GM19468 (cell line): ENCODE data around the gene RAPGEF1.
A peak's percentile ranks its signal among the peaks of the same experiment; 100 is the strongest.
"Not testable (repeated sequence)": the region's sequence is repeated elsewhere in the genome, so short reads cannot be mapped to it uniquely, and the experiment has no call there.

ENCODE experiments used
- ATAC-seq: cut with Tn5 transposase; IDR thresholded peaks from one replicate; pipeline ENCODE4 v1.9.1; 2021; ENCODE audit warnings: mild to moderate bottlenecking, moderate library complexity, moderate number of reproducible peaks; ENCODE audit not compliant: unreplicated experiment; ENCODE audit errors: extremely low read depth

Gene RAPGEF1

GRCh38 chr9:131657940-131658339 lies 81.9 kb downstream of the RAPGEF1 start:
- no peak for ATAC-seq

- no peak for ATAC-seq
Observed at GRCh38 chr9:131657456-131657855, 82.4 kb downstream of the RAPGEF1 start.

GRCh38 chr9:131657037-131657377 lies 82.9 kb downstream of the RAPGEF1 start:
- no peak for ATAC-seq

GRCh38 chr9:131656356-131657036 lies 83.4 kb downstream of the RAPGEF1 start:
- peak; percentile 21 for ATAC-seq

- not testable (repeated sequence) for ATAC-seq
Observed at GRCh38 chr9:131654369-131654768, 85.5 kb downstream of the RAPGEF1 start.

- ATAC-seq: no peak
Observed at GRCh38 chr9:131651599-131651998, 88.3 kb downstream of the RAPGEF1 start.

GRCh38 chr9:131651160-131651559 lies 88.7 kb downstream of the RAPGEF1 start:
- ATAC-seq: no peak

- no peak for ATAC-seq
Observed at GRCh38 chr9:131650254-131650653, 89.6 kb downstream of the RAPGEF1 start.

GRCh38 chr9:131649646-131650045 lies 90.2 kb downstream of the RAPGEF1 start:
- no peak for ATAC-seq

GRCh38 chr9:131645078-131645776 lies 94.6 kb downstream of the RAPGEF1 start:
- ATAC-seq: peak; percentile 31

GRCh38 chr9:131642496-131643083 lies 97.3 kb downstream of the RAPGEF1 start:
- ATAC-seq: no peak

- no peak for ATAC-seq
Observed at GRCh38 chr9:131641618-131642495, 98.0 kb downstream of the RAPGEF1 start.

GRCh38 chr9:131640438-131641137 lies 99.3 kb downstream of the RAPGEF1 start:
- no peak for ATAC-seq

- ATAC-seq: no peak
Observed at GRCh38 chr9:131639769-131640437, 100.0 kb downstream of the RAPGEF1 start.

- no peak for ATAC-seq
Observed at GRCh38 chr9:131636593-131636992, 103.3 kb downstream of the RAPGEF1 start.

GRCh38 chr9:131635892-131636291 lies 104.0 kb downstream of the RAPGEF1 start:
- ATAC-seq: no peak

GRCh38 chr9:131635285-131635684 lies 104.6 kb downstream of the RAPGEF1 start:
- no peak for ATAC-seq

- no peak for ATAC-seq
Observed at GRCh38 chr9:131633491-131634031, 106.3 kb downstream of the RAPGEF1 start.

GRCh38 chr9:131631306-131631705 lies 108.6 kb downstream of the RAPGEF1 start:
- no peak for ATAC-seq
